Activated CD8-positive, alpha-beta memory T cell treated with anti-CD3 and anti-CD28 coated beads, Interleukin-2, amount 50 U/mL, for 24 hours (primary cell): ENCODE data around the gene DPH6.

Experiments
- DNase-seq: peaks from one replicate; pipeline ENCODE4 v3.0.0-alpha.2; 2020; ENCODE audit errors: extremely low read depth

Gene DPH6

DNA sequence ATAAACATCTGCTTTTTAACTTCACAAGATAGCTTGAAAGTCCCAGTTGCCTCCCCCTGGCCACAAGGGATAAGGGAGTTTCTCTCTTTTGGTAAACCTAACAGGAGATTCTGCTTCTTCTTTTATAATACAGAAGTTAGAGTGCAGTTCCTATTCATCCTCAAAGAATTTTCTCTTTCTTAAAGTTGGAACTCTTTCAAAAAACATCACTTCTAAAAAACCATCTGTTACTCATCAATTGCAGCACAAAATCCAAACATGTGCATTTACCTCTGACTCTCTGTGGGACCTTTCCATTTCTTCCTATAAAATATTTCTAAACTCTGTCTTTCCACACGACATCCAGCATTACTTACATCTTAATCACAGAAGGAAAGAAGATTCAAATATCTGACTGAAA is 5.1 kb downstream of the DPH6 start:
- DNase-seq = no peak

GRCh38 chr15:35540021-35540420 is 5.9 kb downstream of the DPH6 start:
- no peak for DNase-seq

DNA sequence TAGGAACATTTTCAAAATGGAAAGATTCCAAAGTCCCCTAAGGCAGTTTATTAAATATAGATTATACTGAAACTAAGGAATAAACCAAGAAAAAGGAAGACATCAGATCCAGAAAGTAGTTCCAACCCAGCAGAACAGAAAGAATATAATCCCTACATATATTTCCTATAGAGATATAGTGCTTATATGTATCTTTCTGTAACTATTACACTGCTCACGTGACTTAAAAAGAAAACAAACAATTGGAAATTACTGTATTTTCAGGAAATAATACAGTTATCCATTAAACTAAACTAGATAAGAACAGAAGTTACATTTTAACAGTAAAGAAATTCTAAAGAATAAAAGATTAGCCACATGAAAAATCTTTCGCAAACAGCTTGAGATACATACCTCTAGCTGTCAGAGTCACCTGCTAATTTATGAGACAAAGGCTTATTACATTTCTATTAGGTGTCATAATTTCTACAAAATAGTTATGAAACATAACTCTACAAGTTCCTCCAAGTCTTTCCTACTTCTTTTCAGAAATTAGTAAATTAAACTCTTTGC is 10.5 kb downstream of the DPH6 start:
- DNase-seq = no peak

GRCh38 chr15:35533130-35534110 is 12.5 kb downstream of the DPH6 start:
- no peak for DNase-seq

- no peak for DNase-seq
Observed at GRCh38 chr15:35530698-35531097, 15.3 kb downstream of the DPH6 start.

DNA sequence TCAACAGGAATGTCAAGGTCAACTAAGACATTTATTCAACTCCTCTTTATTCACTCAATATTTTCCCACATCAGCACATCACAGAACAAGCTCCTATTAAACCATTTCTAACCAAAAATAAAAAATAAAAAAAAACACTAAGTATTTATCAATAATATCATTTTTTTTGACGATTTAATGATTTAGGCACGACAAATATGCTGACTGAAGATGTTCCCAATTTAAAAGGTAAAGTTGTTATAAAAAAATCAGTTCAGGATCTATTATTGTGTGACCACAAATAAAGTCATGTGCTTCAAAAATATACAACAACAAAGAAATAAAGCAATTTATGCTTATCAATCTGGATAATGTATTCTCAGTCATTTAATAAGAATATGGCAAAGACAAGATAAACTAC is 16.2 kb downstream of the DPH6 start:
- DNase-seq = no peak

DNA sequence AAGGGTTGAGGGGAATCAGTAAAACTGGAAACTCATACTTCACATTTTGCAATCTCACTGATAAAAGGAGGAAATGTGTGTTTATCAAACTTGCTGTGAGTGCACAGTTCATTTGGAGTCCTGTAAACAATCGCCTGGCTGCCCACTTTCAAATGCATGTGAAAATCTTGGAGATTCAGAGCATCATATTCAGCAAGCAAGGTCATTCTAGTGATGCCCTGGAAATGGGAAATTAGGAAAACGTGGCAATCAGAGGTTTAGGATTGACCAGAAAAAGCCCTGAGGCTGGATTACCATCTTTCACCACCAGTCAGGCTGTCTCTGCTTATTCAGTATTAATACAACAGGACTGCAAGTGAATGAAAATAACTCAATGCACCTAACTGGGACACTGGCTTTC is 23.9 kb downstream of the DPH6 start:
- no peak for DNase-seq

- no peak for DNase-seq
Observed at GRCh38 chr15:35519541-35520149, 26.3 kb downstream of the DPH6 start.

- DNase-seq = no peak
Observed at GRCh38 chr15:35519052-35519451, 26.9 kb downstream of the DPH6 start.

DNA sequence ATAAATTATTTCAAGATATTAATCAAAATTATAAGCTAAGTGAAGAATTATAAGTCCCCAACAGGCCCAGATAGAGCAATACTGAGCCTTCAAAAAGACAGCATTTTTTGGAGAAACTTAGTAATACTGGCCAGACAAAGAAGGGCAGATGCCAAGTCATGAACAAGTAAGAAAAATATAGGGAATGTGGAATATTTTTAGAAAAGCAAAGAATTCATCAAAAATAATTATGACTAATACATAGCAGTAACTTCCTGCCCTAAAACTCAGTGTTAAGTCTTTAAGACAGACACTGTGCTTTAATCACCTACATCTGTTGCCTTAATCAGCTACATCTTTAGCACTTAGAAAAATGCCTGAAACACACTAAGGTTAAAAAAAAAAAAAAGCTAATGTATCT is 31.2 kb downstream of the DPH6 start:
- DNase-seq = no peak

GRCh38 chr15:35507932-35508638 is 37.9 kb downstream of the DPH6 start:
- no peak for DNase-seq

GRCh38 chr15:35506272-35506870 is 39.6 kb downstream of the DPH6 start:
- DNase-seq = no peak

DNA sequence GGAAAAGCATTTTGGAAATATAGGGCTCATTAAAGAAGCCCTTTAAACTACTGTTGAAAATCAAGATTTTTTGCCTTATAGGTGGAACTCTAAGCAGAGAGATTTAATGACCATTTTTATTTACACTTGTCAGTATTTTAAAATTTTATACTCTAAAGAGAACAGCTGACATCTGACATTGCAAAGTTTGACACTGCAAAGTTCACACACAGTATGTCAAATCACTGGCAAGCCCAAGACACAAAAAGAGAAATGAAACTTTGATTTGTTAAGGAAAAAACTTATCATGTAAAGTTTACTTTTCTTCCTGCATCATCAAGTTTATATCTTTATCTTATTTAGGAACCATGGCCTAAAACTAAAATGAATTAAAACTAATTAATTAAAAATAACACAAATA is 40.2 kb downstream of the DPH6 start:
- no peak for DNase-seq

- DNase-seq = no peak
Observed at GRCh38 chr15:35505141-35505540, 40.8 kb downstream of the DPH6 start.

DNA sequence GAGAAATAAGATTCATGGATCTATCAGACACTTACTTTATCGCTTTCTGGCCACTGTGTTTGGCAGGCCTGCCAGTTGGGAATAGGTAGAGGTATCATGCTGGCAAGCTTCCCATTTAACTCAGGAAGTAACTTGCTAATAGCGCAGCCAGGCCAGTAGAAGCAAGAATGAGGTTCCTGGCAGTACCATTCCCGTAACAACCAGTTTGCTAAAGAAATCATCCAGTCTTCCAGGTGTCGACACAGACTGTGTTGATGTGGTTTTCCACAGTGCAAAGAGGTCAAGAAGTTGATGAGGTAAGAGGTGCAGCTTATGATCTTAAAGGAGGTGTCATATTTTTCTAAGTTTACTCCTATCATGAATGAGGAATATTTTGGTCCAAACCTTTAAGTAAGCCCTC is 46.2 kb downstream of the DPH6 start:
- DNase-seq = no peak

- DNase-seq = no peak
Observed at GRCh38 chr15:35496585-35496984, 49.4 kb downstream of the DPH6 start.

GRCh38 chr15:35495080-35495479 is 50.9 kb downstream of the DPH6 start:
- DNase-seq = no peak

- DNase-seq = no peak
Observed at GRCh38 chr15:35491999-35492398, 54.0 kb downstream of the DPH6 start.

DNA sequence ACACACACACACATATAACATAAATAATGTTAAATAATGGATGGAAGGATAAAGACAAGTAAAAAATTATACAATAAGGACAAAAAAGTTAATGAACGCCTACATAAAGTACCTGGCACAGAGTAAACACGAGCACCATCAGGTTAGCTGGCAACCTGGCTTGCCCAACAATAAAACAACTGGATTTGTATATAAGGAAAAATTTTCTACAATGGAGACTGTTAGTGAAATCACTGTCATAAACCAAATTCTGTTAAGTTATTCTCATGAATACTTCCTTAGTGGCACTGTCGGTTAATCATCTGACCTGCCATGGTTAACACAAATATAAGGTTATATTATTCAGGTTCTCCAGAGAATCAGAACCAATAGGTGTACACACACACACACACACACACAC is 54.8 kb downstream of the DPH6 start:
- no peak for DNase-seq

DNA sequence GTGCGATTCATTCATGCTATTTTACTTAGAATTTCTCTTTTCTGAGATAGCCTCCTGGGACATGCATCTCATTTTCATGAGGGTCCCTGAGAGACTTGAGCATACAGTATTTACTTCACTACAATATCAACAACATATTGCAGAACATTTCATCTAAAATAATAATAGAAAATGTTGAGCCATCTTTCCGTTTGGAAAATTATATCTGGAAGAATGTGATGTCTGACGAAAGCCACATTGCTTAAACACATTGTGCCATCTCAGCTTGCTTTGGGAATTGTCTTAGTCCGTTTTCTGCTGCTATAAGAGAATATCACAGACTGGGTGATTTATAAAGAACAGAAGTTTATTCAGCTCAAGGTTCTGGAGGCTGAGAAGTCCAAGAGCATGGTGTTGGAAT is 55.5 kb downstream of the DPH6 start:
- DNase-seq = no peak

DNA sequence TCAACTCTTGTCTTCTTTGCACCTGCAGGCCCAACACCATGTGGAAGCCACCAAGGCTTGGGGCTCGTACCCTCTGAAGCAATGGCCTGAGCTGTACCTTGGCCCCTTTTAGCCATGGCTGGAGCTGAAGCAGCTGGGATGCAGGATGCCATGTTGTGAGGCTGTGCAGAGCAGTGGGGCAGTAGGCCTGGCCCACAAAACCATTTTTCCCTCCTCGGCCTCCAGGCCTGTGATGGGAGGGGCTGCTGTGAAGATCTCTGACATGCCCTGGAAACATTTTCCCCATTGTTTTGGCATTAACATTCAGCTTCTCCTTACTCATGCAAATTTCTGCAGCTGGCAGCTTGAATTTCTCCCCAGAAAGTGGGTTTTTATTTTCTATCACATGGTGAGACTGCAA is 58.5 kb downstream of the DPH6 start:
- no peak for DNase-seq

GRCh38 chr15:35486296-35486695 is 59.7 kb downstream of the DPH6 start:
- DNase-seq = no peak
